ENCODE measurements around the gene CACNG4.

GRCh38 chr17:66964930-66965800 lies 658 bp downstream of the CACNG4 start:
- TF ChIP-seq CTCF (IDR thresholded peaks at IDR 0.05) (no peak), POLR2A (IDR thresholded peaks at IDR 0.05) (no peak)

Data from vagina (tissue), 2 donors.